GM23248 (cell line): ENCODE measurements around the gene AQP7.

ENCODE experiments used
- EZH2 ChIP-seq: fragments of 200-600 bp; sonication (generic); IDR thresholded peaks from 2 replicates; pipeline ENCODE4 v1.6.1; 2018; ENCODE audit warnings: antibody characterized with exemption, mild to moderate bottlenecking; ENCODE audit not compliant: insufficient read depth, poor library complexity, severe bottlenecking
- EZH2phosphoT487 ChIP-seq: fragments of 200-600 bp; sonication (generic); IDR thresholded peaks from 2 replicates; pipeline ENCODE4 v1.6.1; 2018; ENCODE audit warnings: antibody characterized with exemption, moderate library complexity, mild to moderate bottlenecking, low read depth; ENCODE audit not compliant: insufficient read depth

GRCh38 chr9:33380390-33381094, 21.8 kb downstream of the AQP7 start:
- TF ChIP-seq EZH2 (no peak), EZH2phosphoT487 (no peak)
